ENCODE measurements around the gene TAF13.
"Not testable (repeated sequence)": the region's sequence is repeated elsewhere in the genome, so short reads cannot be mapped to it uniquely, and the experiment has no call there.

TAF13 gene

GRCh38 chr1:109091839-109092193 is 16.0 kb upstream of the TAF13 start:
- no peak for DNase-seq (ENCODE audit: low spot score)

GRCh38 chr1:109091078-109091838 is 15.5 kb upstream of the TAF13 start:
- peak; percentile 52 for DNase-seq (ENCODE audit: low spot score)

- DNase-seq (ENCODE audit: low spot score), result peak; percentile 90
These were observed 14.6 kb upstream of the TAF13 start, which contains the start of gene TMEM167B for GRCh38 chr1:109090196-109091077. TMEM167B (plus strand) TSS chr1:109090764; CDS start chr1:109090873, 109 bp downstream.

- peak; percentile 70 for DNase-seq (ENCODE audit: low spot score)
These were observed 13.6 kb upstream of the TAF13 start for GRCh38 chr1:109089242-109090015.

GRCh38 chr1:109084563-109085517 is 9.0 kb upstream of the TAF13 start:
- DNase-seq (ENCODE audit: low spot score), result no peak

- DNase-seq (ENCODE audit: low spot score), result no peak
These were observed 8.1 kb upstream of the TAF13 start for GRCh38 chr1:109083923-109084322.

GRCh38 chr1:109083501-109083900 is 7.7 kb upstream of the TAF13 start:
- DNase-seq (ENCODE audit: low spot score), result no peak

GRCh38 chr1:109080441-109081082 is 4.8 kb upstream of the TAF13 start:
- DNase-seq (ENCODE audit: low spot score), result no peak

GRCh38 chr1:109079240-109079622 is 3.4 kb upstream of the TAF13 start:
- no peak for DNase-seq (ENCODE audit: low spot score)

- no peak for DNase-seq (ENCODE audit: low spot score)
These were observed 2.5 kb upstream of the TAF13 start for GRCh38 chr1:109078317-109078716.

- no peak for DNase-seq (ENCODE audit: low spot score)
These were observed 6.5 kb downstream of the TAF13 start for GRCh38 chr1:109069294-109069693.

GRCh38 chr1:109067883-109068282 is 7.9 kb downstream of the TAF13 start:
- DNase-seq (ENCODE audit: low spot score), result no peak

GRCh38 chr1:109065137-109065536 is 10.7 kb downstream of the TAF13 start:
- DNase-seq (ENCODE audit: low spot score), result no peak

GRCh38 chr1:109061183-109061582 is 14.6 kb downstream of the TAF13 start:
- no peak for DNase-seq (ENCODE audit: low spot score)

GRCh38 chr1:109060707-109061106 is 15.1 kb downstream of the TAF13 start:
- DNase-seq (ENCODE audit: low spot score), result no peak

GRCh38 chr1:109059026-109059425 is 16.8 kb downstream of the TAF13 start:
- DNase-seq (ENCODE audit: low spot score), result no peak

GRCh38 chr1:109056064-109056463 is 19.7 kb downstream of the TAF13 start:
- no peak for DNase-seq (ENCODE audit: low spot score)

- not testable (repeated sequence) for DNase-seq (ENCODE audit: low spot score)
These were observed 23.7 kb downstream of the TAF13 start for GRCh38 chr1:109052145-109052544.

GRCh38 chr1:109050228-109050995 is 25.4 kb downstream of the TAF13 start:
- no peak for DNase-seq (ENCODE audit: low spot score)
